IPS-15b (cell line): Measurements from ENCODE around the gene NPR3.

Experiments used
- H3K27me3 ChIP-seq: one replicate; pipeline ENCODE4 v1.6.1; 2013; ENCODE audit warnings: low read length; ENCODE audit not compliant: control insufficient read depth, insufficient read depth
- H3K36me3 ChIP-seq: one replicate; pipeline ENCODE4 v1.6.1; 2013; ENCODE audit warnings: low read length; ENCODE audit not compliant: control insufficient read depth, insufficient read depth
- H3K4me1 ChIP-seq: one replicate; pipeline ENCODE4 v1.6.1; 2013; ENCODE audit warnings: mild to moderate bottlenecking, low read length; ENCODE audit not compliant: control insufficient read depth, insufficient read depth
- H3K4me3 ChIP-seq: one replicate; pipeline ENCODE4 v1.5.1; 2013; ENCODE audit warnings: low read depth, low read length
- H3K9ac ChIP-seq: one replicate; pipeline ENCODE4 v1.6.1; 2013; ENCODE audit warnings: low read depth, mild to moderate bottlenecking, low read length
- H3K9me3 ChIP-seq: one replicate; pipeline ENCODE4 v1.6.1; 2013; ENCODE audit warnings: mild to moderate bottlenecking, low read length; ENCODE audit not compliant: control insufficient read depth, insufficient read depth

NPR3 gene

DNA sequence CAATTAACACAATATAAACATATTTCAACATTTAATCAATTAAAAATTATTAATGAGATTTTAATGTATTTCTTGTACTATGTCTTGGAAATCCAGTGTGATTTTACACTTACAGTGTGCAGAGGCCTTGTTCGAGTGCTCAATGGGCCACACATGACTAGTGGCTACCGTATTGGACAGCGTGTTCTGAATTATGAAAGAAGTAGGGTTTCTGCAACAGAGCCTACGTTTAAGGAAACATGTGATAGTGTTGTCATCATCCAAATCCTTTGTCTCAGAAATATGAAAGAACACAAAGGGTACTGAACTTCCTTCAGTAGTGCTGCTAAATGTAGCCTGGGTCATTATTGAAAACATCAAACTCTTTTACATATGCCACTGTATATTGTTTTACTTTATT is 29.5 kb downstream of the NPR3 start:
- H3K4me1 ChIP-seq = no peaks in the 10 kb centered on the region
- no peaks in the 10 kb centered on the region for H3K27me3 ChIP-seq
- no peak overlapping the region for H3K4me3 ChIP-seq
- H3K9me3 ChIP-seq = no peaks in the 10 kb centered on the region
- no peaks in the 10 kb centered on the region for H3K36me3 ChIP-seq
- no peak overlapping the region for H3K9ac ChIP-seq

DNA sequence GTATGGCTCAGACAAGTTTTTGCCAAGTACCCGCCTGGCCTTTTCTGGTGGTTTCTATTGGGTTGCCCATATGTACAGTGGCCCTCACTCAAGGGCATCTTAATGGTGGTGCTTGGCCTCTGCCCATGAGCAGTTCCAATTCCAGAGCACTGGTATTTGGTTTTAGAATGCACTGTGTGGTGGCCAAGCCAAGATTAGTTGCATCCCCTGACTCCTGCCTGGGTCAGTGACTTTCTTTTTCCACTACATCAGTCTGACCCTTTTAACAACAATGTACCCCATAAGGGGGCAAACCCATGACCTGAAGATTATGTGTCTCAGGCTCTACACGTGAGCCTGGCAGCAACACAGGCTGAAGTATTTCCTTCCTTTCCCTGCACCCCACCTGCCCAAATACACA is 34.2 kb downstream of the NPR3 start:
- Histone ChIP-seq H3K9ac (no peak overlapping the region), H3K4me3 (no peak overlapping the region)

DNA sequence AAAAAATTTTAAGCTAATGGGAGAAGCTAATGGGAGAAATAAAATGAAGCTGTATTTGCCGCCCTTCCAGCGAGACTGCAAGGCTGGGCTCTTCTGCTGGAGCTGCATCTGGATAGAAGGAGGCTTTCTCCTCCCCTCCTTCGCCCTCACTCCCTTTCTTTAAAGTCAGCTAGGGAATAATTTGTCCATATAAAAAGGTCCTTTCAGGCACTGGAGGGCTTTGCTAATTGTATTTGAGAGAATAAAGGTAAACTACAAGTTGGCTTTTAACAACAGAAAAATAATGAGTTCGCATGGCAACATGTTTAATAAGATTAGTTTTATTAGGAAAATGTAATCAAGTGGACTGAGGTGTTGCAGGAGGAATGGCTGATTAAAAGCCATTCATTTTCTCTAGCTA is 41.3 kb downstream of the NPR3 start:
- Histone ChIP-seq H3K9me3 (no peaks in the 10 kb centered on the region), H3K9ac (no peak overlapping the region), H3K4me1 (no peaks in the 10 kb centered on the region), H3K36me3 (no peaks in the 10 kb centered on the region), H3K27me3 (no peaks in the 10 kb centered on the region), H3K4me3 (no peak overlapping the region)

More for the DNA sequence above, 34.2 kb downstream of the NPR3 start:
- H3K36me3 ChIP-seq = no peaks in the 10 kb centered on the region
- no peaks in the 10 kb centered on the region for H3K27me3 ChIP-seq
- H3K4me1 ChIP-seq = no peaks in the 10 kb centered on the region
- H3K9me3 ChIP-seq = no peaks in the 10 kb centered on the region

DNA sequence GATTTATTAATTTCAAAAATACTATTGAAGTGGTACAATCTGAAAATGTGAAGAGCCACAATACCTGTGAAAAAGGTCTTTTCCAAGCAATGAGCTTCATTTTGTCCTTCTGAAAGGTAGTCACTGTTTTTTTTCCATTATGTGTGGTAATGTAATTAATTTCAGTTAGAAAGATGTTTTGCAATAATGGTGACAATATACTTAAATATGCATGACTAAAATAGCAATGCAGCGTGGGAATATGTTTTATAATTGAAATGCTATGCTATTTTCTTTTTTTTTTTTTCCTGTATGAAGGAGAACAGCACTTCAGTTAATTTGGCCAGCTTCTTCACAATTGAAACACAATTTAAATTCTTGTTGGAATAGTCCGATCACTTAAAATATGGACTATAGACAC is 41.9 kb downstream of the NPR3 start:
- Histone ChIP-seq H3K9me3 (no peaks in the 10 kb centered on the region), H3K4me3 (no peak overlapping the region), H3K4me1 (no peaks in the 10 kb centered on the region), H3K36me3 (no peaks in the 10 kb centered on the region), H3K27me3 (no peaks in the 10 kb centered on the region), H3K9ac (no peak overlapping the region)

DNA sequence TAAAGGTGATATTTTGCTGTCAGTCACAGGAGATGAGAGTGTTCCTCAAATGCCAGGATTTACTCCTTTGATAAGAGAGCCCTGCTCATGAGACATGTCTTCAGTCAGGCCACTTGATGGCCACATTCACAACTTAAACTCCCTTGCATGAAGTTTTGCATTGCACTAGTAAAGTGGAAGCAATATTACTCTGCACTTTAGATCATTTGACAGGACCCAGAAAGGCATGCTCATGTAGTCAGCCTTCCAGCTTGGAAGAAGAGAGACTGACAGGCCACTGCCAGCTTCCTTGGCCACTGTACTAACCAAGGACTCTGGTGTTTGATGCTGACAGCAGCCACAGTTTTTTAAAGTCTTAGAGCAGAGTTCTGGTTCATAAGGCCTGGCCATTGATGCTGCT is 42.6 kb downstream of the NPR3 start:
- no peaks in the 10 kb centered on the region for H3K27me3 ChIP-seq
- no peaks in the 10 kb centered on the region for H3K36me3 ChIP-seq
- H3K9ac ChIP-seq = no peak overlapping the region
- no peaks in the 10 kb centered on the region for H3K4me1 ChIP-seq
- no peaks in the 10 kb centered on the region for H3K9me3 ChIP-seq
- no peak overlapping the region for H3K4me3 ChIP-seq

DNA sequence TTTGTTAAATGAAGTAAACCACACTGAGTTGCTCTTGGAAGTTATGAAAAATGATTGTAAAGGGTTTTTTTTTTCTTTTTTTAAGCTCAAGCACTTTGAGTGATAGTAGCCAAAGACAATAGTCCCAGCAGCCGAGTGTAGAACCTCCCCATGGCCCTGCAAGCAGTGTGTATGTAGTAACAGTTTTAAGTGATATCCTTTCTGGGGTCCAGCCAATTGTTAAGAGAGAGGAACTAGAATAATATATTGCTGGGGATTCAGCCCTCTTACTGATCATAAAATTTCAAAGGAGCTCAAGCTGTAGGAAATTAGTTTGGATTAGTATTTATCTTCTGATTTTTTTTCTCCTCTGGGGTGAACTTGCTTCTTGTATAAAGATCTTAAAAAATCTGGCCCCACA is 43.2 kb downstream of the NPR3 start:
- Histone ChIP-seq H3K27me3 (no peaks in the 10 kb centered on the region), H3K9me3 (no peaks in the 10 kb centered on the region), H3K36me3 (no peaks in the 10 kb centered on the region), H3K9ac (no peak overlapping the region), H3K4me3 (no peak overlapping the region), H3K4me1 (no peaks in the 10 kb centered on the region)

DNA sequence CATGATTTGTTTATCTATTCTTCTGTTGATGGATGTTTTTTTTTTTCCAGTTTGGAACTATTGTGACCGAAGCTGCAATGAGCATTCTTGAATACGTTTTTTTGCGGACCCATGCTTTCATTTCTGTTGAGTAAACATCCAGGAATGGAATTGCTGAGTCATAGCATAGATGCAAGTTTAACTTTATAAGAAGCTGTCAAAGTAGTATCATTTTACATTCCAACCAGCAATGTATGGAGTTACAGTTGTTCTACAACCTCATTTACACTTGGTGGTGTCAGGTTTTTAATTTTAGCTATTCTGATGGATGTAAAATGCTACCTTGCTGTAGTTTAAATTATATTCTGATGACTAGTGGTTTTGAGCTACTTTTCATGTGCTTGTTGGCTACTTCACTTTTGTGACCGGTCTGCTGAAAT is 49.0 kb downstream of the NPR3 start:
- Histone ChIP-seq H3K27me3 (no peaks in the 10 kb centered on the region), H3K9ac (no peak overlapping the region), H3K36me3 (no peaks in the 10 kb centered on the region), H3K4me3 (no peak overlapping the region), H3K4me1 (no peaks in the 10 kb centered on the region), H3K9me3 (no peaks in the 10 kb centered on the region)

DNA sequence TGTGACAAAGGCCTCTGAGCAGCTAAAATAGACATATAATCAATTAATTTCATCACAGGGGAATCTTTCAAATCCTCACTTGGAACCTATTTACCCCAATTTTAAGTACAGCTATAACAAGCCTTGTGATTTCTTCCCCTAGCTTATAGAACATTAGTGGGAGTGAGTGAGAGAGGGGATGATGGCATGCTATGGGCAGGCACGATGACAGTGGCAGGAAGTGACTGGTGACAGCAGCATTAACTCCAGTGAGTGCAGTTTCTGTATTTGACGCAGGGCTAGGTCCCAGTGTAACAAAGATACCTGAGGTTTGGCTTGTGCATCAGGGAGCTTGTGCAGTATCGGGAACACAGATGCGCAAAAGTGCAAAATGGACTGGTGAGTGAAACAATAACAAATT is 54.1 kb downstream of the NPR3 start:
- no peaks in the 10 kb centered on the region for H3K36me3 ChIP-seq
- H3K27me3 ChIP-seq = no peaks in the 10 kb centered on the region
- no peak overlapping the region for H3K4me3 ChIP-seq
- H3K9ac ChIP-seq = no peak overlapping the region
- H3K4me1 ChIP-seq = no peaks in the 10 kb centered on the region
- no peaks in the 10 kb centered on the region for H3K9me3 ChIP-seq

DNA sequence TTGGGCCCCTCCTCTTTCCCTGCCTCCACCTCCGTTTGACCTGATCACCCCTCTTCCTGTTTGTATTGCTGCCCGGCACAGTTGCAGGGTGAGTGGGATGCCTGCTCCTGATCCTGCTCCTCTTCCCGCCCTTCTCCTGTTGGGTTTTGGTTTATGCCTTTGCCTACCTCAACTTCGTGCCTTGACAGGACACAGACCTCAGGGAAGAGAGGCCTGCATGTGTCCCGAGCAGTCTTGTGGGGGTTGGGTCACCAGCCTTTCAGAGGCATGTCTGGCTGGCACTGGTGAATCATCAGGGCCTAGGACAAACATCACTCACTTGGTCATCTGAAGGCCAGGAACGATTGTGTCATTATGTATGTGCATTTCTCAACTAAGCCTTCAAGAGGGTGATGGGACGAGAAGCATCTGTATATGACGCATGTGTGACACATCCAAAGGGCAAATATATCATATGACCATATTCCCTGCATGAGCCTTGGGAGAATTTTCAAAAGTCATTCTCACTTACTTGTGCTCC is 56.9 kb downstream of the NPR3 start:
- Histone ChIP-seq H3K27me3 (no peaks in the 10 kb centered on the region), H3K4me1 (no peaks in the 10 kb centered on the region), H3K9ac (no peak overlapping the region), H3K36me3 (no peaks in the 10 kb centered on the region), H3K9me3 (no peaks in the 10 kb centered on the region), H3K4me3 (no peak overlapping the region)

DNA sequence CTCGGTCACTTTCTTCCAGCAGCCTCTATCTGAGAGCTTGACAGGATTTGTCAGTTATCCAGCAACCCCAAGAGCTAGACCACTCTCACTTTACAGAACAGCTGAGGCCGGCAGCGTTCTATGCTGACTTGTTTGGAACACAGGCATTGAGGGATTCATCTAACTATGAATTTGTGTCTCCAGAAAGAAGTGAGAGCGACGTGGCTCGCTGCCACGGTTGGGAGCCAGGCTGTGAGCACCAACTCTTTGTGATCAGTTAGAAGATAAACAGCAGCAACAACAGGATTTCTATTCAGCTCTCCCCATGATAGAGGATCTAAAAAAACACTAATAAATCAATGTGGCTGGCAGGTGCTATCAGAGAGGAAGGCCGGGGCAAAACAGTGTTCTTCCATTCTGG is 58.6 kb downstream of the NPR3 start:
- H3K4me3 ChIP-seq = no peak overlapping the region
- H3K27me3 ChIP-seq = no peaks in the 10 kb centered on the region
- no peak overlapping the region for H3K9ac ChIP-seq
- no peaks in the 10 kb centered on the region for H3K4me1 ChIP-seq
- H3K36me3 ChIP-seq = no peaks in the 10 kb centered on the region
- no peaks in the 10 kb centered on the region for H3K9me3 ChIP-seq

DNA sequence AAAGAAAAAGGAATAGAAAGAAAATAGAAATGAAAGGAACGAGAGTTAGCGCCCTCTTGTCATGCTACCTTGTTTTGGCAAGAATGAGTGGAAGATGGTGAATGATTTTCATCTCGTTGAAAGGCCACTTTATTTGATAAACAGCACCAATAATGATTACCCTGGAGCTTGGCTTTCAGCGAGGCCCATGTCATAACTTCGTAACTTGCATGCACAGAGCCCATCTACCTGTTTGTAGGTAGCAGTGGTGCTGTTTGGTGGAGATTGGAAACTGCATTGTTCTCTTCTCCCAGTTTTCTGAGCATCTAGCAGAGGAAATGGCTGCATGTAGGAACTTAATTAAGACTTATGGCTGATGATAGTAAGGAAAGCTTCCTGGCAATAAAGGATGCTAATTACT is 59.3 kb downstream of the NPR3 start:
- Histone ChIP-seq H3K4me3 (no peak overlapping the region), H3K36me3 (no peaks in the 10 kb centered on the region), H3K9me3 (no peaks in the 10 kb centered on the region), H3K4me1 (no peaks in the 10 kb centered on the region), H3K9ac (no peak overlapping the region), H3K27me3 (no peaks in the 10 kb centered on the region)

DNA sequence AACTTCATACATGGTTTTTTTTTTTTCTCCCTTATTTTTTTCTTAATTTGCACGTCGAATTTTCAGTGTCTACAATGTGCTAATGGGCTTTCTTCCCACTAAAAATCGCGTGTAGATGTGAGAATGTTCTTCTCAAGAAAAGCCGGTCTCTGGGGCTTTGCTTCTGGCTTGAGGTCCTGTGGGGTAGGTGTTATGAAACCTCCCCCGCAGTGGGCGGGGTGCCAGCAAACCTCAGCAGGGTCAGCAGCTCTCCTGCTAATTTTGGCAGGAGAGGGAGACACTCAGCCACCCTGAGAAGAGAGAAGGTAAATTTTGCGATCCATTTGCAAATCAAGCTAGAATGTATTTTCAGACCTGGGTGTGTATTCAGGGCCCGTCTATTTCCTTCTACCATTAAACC is 59.9 kb downstream of the NPR3 start:
- Histone ChIP-seq H3K4me3 (no peak overlapping the region), H3K9ac (no peak overlapping the region), H3K27me3 (no peaks in the 10 kb centered on the region), H3K9me3 (no peaks in the 10 kb centered on the region), H3K36me3 (no peaks in the 10 kb centered on the region), H3K4me1 (no peaks in the 10 kb centered on the region)

DNA sequence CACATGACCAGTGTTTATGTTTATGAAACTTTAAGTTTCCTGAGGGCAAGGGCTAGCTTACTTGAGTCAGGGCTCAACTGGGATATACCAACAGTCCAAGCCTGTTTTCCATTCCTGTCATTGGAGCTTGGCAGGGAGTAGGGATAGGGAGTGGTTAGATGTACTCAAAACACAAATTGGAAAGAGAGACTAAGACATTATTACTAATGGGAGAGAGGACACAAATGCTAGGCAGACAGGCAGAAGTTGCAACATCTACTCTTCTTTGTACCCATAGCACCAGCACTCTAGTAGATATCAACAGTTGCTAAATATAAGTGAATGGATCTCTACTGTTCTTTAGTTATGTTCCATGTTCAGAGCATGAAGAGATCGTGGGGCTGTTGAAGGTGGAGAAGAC is 62.8 kb downstream of the NPR3 start:
- Histone ChIP-seq H3K36me3 (no peaks in the 10 kb centered on the region), H3K4me3 (no peak overlapping the region), H3K27me3 (no peaks in the 10 kb centered on the region), H3K9me3 (no peaks in the 10 kb centered on the region), H3K4me1 (no peaks in the 10 kb centered on the region), H3K9ac (no peak overlapping the region)
